Prostate gland (tissue), 2 donors: ENCODE data around the gene KCNG2.

Source experiments
- POLR2A ChIP-seq: fragments of 450-650 bp; IDR thresholded peaks from one replicate; pipeline ENCODE4 v1.6.1; 2016; ENCODE audit warnings: antibody characterized with exemption, mild to moderate bottlenecking
- TF ChIP-seq, protein P1 (sequence below), 4 experiments: fragments of 200-600 bp in 2 of 4; fragments of 450-650 bp in 2 of 4; sonication (generic) in 2 of 4; IDR thresholded peaks; 1 replicate in 3 of 4; 2 replicates in 1 of 4; pipeline ENCODE4 v1.5.1; 2016 to 2019; ENCODE audit warnings: antibody characterized with exemption in 4 of 4, mild to moderate bottlenecking in 2 of 4, moderate library complexity in 2 of 4

DNA sequence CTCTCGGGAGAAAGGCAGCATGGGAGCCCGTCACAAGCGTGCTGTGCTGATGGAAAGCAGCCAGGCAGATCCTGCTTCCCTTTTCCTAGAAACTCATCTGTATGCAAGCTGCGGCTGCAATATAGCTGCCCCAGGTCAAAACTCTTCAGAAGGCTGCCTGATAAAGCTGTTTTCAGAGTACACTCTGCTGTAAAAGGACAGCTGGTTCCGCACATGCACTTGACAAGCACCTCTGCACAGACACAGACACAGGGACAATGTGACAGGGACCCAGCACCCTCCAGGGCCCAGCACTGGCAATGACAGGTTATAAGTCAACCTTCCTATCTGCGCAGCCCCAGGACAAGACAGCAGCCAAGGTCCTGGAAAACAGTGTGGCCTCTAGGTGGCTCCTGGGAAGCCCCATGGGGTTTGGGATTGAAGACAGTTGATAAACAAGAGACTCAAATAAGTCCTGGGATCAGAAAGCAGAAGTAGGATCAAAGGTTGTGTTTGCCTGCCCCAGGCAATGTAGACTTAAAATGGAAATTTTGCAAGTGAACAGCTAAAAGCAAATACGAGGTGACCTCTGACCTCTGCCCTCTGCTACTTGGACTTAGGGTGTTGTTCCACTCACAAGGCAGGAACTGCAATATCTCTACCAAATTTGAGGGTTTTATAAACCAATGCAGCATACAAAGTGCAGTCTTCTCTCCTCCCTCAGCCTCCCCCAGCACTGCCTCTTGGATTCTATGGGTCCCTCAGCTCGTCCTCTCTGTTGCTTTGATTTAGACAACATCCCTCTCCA is 136.8 kb downstream of the KCNG2 start:
- TF ChIP-seq, protein P1, sequence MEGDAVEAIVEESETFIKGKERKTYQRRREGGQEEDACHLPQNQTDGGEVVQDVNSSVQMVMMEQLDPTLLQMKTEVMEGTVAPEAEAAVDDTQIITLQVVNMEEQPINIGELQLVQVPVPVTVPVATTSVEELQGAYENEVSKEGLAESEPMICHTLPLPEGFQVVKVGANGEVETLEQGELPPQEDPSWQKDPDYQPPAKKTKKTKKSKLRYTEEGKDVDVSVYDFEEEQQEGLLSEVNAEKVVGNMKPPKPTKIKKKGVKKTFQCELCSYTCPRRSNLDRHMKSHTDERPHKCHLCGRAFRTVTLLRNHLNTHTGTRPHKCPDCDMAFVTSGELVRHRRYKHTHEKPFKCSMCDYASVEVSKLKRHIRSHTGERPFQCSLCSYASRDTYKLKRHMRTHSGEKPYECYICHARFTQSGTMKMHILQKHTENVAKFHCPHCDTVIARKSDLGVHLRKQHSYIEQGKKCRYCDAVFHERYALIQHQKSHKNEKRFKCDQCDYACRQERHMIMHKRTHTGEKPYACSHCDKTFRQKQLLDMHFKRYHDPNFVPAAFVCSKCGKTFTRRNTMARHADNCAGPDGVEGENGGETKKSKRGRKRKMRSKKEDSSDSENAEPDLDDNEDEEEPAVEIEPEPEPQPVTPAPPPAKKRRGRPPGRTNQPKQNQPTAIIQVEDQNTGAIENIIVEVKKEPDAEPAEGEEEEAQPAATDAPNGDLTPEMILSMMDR (IDR thresholded peaks at IDR 0.05), result no peak
- no peak for TF ChIP-seq POLR2A
